SK-N-MC (cell line): ENCODE data around the gene GPN3.

Experiments
- EZH2 ChIP-seq: fragments of 200-600 bp; sonication (generic); IDR thresholded peaks from one replicate; pipeline ENCODE4 v1.6.1; 2017; ENCODE audit warnings: antibody characterized with exemption
- POLR2AphosphoS5 ChIP-seq: IDR thresholded peaks from 2 replicates; pipeline ENCODE4 v1.6.1; 2012; ENCODE audit warnings: mild to moderate bottlenecking, low read depth, low read length, borderline replicate concordance

DNA sequence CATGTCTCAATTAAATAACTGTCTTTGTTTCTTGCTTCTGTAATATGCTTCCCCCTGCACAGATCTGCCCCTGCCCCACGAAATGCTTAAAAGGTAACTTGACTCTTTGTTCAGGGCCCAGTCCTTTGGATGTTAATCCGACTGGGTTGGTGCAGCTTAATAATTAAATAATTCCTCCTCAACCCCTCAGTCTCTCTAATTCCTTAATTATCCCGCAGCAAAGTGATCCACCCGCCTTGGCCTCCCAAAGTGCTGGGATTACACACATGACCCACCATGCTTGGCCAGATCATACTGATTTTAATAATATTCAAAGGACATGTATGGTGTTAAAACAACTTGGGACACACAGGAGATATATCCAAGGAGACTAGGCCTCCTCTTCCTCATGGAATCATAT is 46.4 kb downstream of the GPN3 start:
- TF ChIP-seq POLR2AphosphoS5 = no peak
- no peak for TF ChIP-seq EZH2
